CD4-positive, alpha-beta T cell (primary cell): Measurements from ENCODE around the gene SSH2. TPM values are rescaled to one million over a fixed set of nuclear protein-coding genes. Genes with fewer than 3 reads are reported as not detected.

Source experiments
- ATAC-seq: fragments of 200-7000 bp; cut with Tn5 transposase; one replicate; pipeline ENCODE4 v1.10.0; 2022; ENCODE audit warnings: mild to moderate bottlenecking; ENCODE audit not compliant: poor library complexity
- CTCF ChIA-PET: fragments of 350-600 bp; sonication (Branson Sonifier 250); formaldehyde crosslinking; loops from one replicate; lab custom pipeline; 2021; ENCODE audit warnings: antibody characterized with exemption, inconsistent platforms; lab: Charles Lee
- POLR2A ChIA-PET: fragments of 350-600 bp; sonication (Branson Sonifier 250); formaldehyde crosslinking; loops from one replicate; lab custom pipeline; 2021; ENCODE audit warnings: antibody characterized with exemption, inconsistent platforms; lab: Charles Lee
- DNase-seq, 14 experiments: peaks; one replicate each; pipeline ENCODE4 v3.0.0-alpha.2; 2013 to 2020; ENCODE audit warnings: mixed read lengths in 2 of 14
- H3K27ac ChIP-seq, 2 donors: one replicate each; pipeline versions ENCODE4 v1.5.1 to v1.7.0; 2013; ENCODE audit warnings: low read length in 2 of 2, low read depth in 1 of 2, mild to moderate bottlenecking in 1 of 2
- H3K27me3 ChIP-seq, 2 experiments: 1 replicate in 1 of 2; 2 replicates in 1 of 2; pipeline versions ENCODE4 v1.6.1 to v1.7.0; 2013; ENCODE audit warnings: low read length in 2 of 2, control low read depth in 1 of 2, mild to moderate bottlenecking in 1 of 2, moderate library complexity in 1 of 2; ENCODE audit not compliant: insufficient read depth in 2 of 2, control insufficient read depth in 1 of 2
- H3K36me3 ChIP-seq: one replicate; pipeline ENCODE4 v1.6.1; 2013; ENCODE audit warnings: low read length, control low read depth; ENCODE audit not compliant: insufficient read depth
- H3K4me1 ChIP-seq: one replicate; pipeline ENCODE4 v1.6.1; 2013; ENCODE audit warnings: low read length, control low read depth; ENCODE audit not compliant: insufficient read depth
- H3K4me3 ChIP-seq: one replicate; pipeline ENCODE4 v1.5.1; 2013; ENCODE audit warnings: mild to moderate bottlenecking, low read length, moderate library complexity
- H3K9me3 ChIP-seq, 2 experiments: 1 replicate in 1 of 2; 2 replicates in 1 of 2; pipeline versions ENCODE4 v1.6.1 to v1.7.0; 2013; ENCODE audit warnings: low read length in 2 of 2, mild to moderate bottlenecking in 2 of 2, control low read depth in 1 of 2, moderate library complexity in 1 of 2; ENCODE audit not compliant: control insufficient read depth in 1 of 2, insufficient read depth in 1 of 2
- H3K27ac Mint-ChIP-seq: one replicate; pipeline ENCODE4 v1.8.0; 2020; ENCODE audit warnings: mixed read lengths
- H3K27me3 Mint-ChIP-seq: one replicate; pipeline ENCODE4 v1.8.0; 2021; ENCODE audit warnings: mixed read lengths
- H3K36me3 Mint-ChIP-seq: one replicate; pipeline ENCODE4 v1.8.0; 2021; ENCODE audit warnings: low read depth, mixed read lengths
- H3K4me1 Mint-ChIP-seq: one replicate; pipeline ENCODE4 v1.8.0; 2021; ENCODE audit warnings: low read depth, mixed read lengths
- H3K4me3 Mint-ChIP-seq: one replicate; pipeline ENCODE4 v1.8.0; 2020; ENCODE audit warnings: mild to moderate bottlenecking, mixed read lengths
- H3K9me3 Mint-ChIP-seq: one replicate; pipeline ENCODE4 v1.8.0; 2020; ENCODE audit warnings: mixed read lengths
- CTCF ChIP-seq: fragments of 200-600 bp; IDR thresholded peaks from one replicate; pipeline ENCODE4 v1.8.0; 2022; ENCODE audit warnings: antibody characterized with exemption, mild to moderate bottlenecking
- intact Hi-C, 2 experiments: fragments of 100-400 bp; cut with DNase I in 1 of 2; cut with micrococcal nuclease in 1 of 2; formaldehyde crosslinking; loops; one replicate each; pipeline versions ENCODE4 v1.15.1 to v1.9.0; 2023 to 2025; cut with DNase I, micrococcal nuclease
- total RNA-seq, 174 experiments: library from RNA in 2 of 174; stranded (reverse) in 2 of 174; gene quantifications; one replicate each; pipeline ENCODE4 v1.2.3 and lab custom pipeline; 2021 to 2026

Gene SSH2
- total RNA-seq, 2 experiments from 2014 or later: 73.4 to 81.5 TPM

DNA sequence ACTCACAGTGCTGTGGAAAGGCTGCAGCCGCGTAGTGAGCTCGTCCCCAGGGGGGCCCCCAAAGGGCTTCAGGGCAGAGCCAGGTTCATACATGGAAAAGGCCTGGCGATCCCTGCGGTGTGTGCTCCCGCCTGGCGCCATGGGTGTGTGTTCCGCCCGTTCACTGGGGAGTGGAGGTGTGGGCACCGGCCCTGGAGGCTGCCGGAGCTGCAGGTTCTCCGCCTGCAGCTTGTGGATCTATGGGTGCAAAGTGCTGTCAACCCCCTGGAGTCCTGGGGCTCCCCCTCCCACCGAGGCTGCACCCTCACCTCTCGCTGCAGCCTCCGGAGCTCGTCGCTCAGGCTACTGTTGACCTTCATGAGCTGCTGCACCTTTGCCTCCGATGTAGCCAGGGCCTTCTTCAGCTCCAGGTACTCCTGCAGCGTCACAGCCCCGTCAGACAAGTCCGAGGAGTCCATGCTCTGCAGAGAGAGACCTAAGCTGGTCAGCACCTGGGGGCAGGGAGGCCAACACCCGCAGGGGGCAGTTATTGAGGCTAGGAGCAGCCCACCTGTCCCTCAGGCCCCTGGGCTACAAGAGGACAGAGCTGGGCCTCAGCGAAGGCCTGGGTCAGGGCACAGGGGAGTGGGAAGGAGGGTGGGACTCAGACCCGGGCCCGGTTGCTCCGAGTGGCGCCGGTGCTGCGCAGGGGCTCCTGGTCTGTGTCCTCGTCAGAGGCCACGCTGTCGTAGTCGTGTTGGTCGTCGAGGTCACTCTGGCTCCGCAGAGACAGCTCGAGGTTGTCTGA is 353.6 kb downstream of the SSH2 start:
- H3K27me3 ChIP-seq: no peaks in the 10 kb centered on the region
- peaks cover 77% of the 10 kb centered on the region for H3K36me3 ChIP-seq
- POLR2A ChIA-PET: interaction anchor here (1.0 kb wide), 1 partner anchor 41 kb away, joined by 5 read pairs; no protein-coding TSS in a partner anchor
- DNase-seq (peak in 1 of 14 experiments; percentile 23), ATAC-seq (no peak)
- Mint-ChIP-seq H3K4me3 (no peak overlapping the region), H3K36me3 (peaks cover 50% of the 10 kb centered on the region), H3K27ac (no peak overlapping the region), H3K9me3 (no peaks in the 10 kb centered on the region), H3K4me1 (peaks cover 6% of the 10 kb centered on the region), H3K27me3 (no peaks in the 10 kb centered on the region)
- peaks cover 17% of the 10 kb centered on the region for H3K4me1 ChIP-seq
- CTCF ChIA-PET: interaction anchor here (1.2 to 7.8 kb wide), 3 partner anchors 15 to 41 kb away, joined by 4 to 48 read pairs (median 4); no protein-coding TSS in a partner anchor
- no peak for TF ChIP-seq CTCF
- no peaks in the 10 kb centered on the region for H3K9me3 ChIP-seq
- H3K27ac ChIP-seq: no peak overlapping the region
- no peak overlapping the region for H3K4me3 ChIP-seq
- intact Hi-C loops: loop anchor here in 1 of 2 experiments (10.0 kb wide), 1 partner anchor 898 kb away; the partner anchor contains the start of gene GOSR1

Other genes with a start within 250 kb of the SSH2 start
- under 1 TPM; 0.25 to 0.53 TPM for gene EFCAB5, start 11.4 kb upstream of the SSH2 start, total RNA-seq
- 10 to 100 TPM; 23.8 to 25.2 TPM for gene NSRP1, start 186.6 kb upstream of the SSH2 start, total RNA-seq